ENCODE measurements around the gene UVRAG. TPM values are rescaled to one million over a fixed set of nuclear protein-coding genes. Genes with fewer than 3 reads are reported as not detected.

The UVRAG gene
- total and polyA plus RNA-seq, 2 of the 13 experiments (the other 11 are each of a cell fraction or from before 2014, with no cell fraction given), result 9.7 to 17.3 TPM

- no peak for TF ChIP-seq CREBL2 (CRISPR knock-in tag; IDR thresholded peaks at IDR 0.05; ENCODE audit: borderline replicate concordance)
- TF ChIP-seq ZNF33A (CRISPR knock-in tag; IDR thresholded peaks at IDR 0.05; ENCODE audit: borderline replicate concordance), result no peak
Observed at GRCh38 chr11:75911459-75911858, 96.4 kb downstream of the UVRAG start (continued).

- no peak overlapping the region for H3K9ac ChIP-seq (ENCODE audit: insufficient read depth, low read depth, low read length)
- no peaks in the 10 kb centered on the region for H3K9me3 ChIP-seq (ENCODE audit: low read length)
- FAIRE-seq (no peak), DNase-seq (ENCODE audit: low spot score) (no peak), ATAC-seq (no peak)
- ChIA-PET POLR2A (no interaction called here), CTCF (ENCODE audit: low intra/inter-chr PET ratio, low total read pairs) (no interaction called here)
- H3K36me3 ChIP-seq (replicated peaks in 1 of 2; ENCODE audit: control insufficient read depth in 1 of 2, insufficient read depth in 2 of 2, low read length in 2 of 2), result peaks cover 0 to 10% of the 10 kb centered on the region in 2 experiments; a peak in 1 of 5 replicates
- intact Hi-C loops (cut with micrococcal nuclease; ENCODE audit: unreplicated experiment) (no loop called here), in situ Hi-C loops (cut with HindIII; ENCODE audit: extremely low pct_ligation_motif_present, low pct_unique_long_range_greater_than_20kb) (no loop called here)
- H3K27me3 ChIP-seq (ENCODE audit: control insufficient read depth in 1 of 2, insufficient read depth in 2 of 2, low read length in 2 of 2), result no peaks in the 10 kb centered on the region
- no peaks in the 10 kb centered on the region for H4K20me1 ChIP-seq (ENCODE audit: insufficient read depth, low read length)
- H2AFZ ChIP-seq (ENCODE audit: low read length), result no peak overlapping the region
- H3K4me1 ChIP-seq (ENCODE audit: insufficient read depth, low read length), result no peaks in the 10 kb centered on the region
- H3K79me2 ChIP-seq (ENCODE audit: insufficient read depth, low read length), result no peaks in the 10 kb centered on the region
- no peak overlapping the region for H3K4me2 ChIP-seq (ENCODE audit: low read depth, low read length)
- no peak overlapping the region for H3K27ac ChIP-seq (ENCODE audit: extremely low read length, insufficient read depth, low read length)
- BruUV-seq (replicated peaks), result no TSS peak
- H3K4me3 ChIP-seq (replicated peaks in 1 of 3; ENCODE audit: insufficient read depth in 1 of 3, low read depth in 2 of 3, low read length in 3 of 3), result no peak overlapping the region
- 96% methylated on average over 2 of the region's 2 CpGs for WGBS (ENCODE audit: low lambda C conversion rate)
- no peak for TF ChIP-seq ZFP37 (CRISPR knock-in tag; IDR thresholded peaks at IDR 0.05; ENCODE audit: borderline replicate concordance)
- TF ChIP-seq ZNF318 (CRISPR knock-in tag; IDR thresholded peaks at IDR 0.05), result no peak
- no peak for TF ChIP-seq BRCA1 (CRISPR knock-in tag; IDR thresholded peaks at IDR 0.05)
- no peak for TF ChIP-seq RORA (CRISPR knock-in tag; IDR thresholded peaks at IDR 0.05)
- TF ChIP-seq NFE2L2 (IDR thresholded peaks at IDR 0.05; ENCODE audit: low read length), result no peak
- no peak for TF ChIP-seq ZNF883 (CRISPR knock-in tag; IDR thresholded peaks at IDR 0.05; ENCODE audit: not compliant biosample characterization)
- TF ChIP-seq SAP130 (CRISPR knock-in tag; IDR thresholded peaks at IDR 0.05; ENCODE audit: low read depth), result no peak
- TF ChIP-seq ZBTB1 (CRISPR knock-in tag; IDR thresholded peaks at IDR 0.05; ENCODE audit: borderline replicate concordance), result no peak
- TF ChIP-seq, protein P1, sequence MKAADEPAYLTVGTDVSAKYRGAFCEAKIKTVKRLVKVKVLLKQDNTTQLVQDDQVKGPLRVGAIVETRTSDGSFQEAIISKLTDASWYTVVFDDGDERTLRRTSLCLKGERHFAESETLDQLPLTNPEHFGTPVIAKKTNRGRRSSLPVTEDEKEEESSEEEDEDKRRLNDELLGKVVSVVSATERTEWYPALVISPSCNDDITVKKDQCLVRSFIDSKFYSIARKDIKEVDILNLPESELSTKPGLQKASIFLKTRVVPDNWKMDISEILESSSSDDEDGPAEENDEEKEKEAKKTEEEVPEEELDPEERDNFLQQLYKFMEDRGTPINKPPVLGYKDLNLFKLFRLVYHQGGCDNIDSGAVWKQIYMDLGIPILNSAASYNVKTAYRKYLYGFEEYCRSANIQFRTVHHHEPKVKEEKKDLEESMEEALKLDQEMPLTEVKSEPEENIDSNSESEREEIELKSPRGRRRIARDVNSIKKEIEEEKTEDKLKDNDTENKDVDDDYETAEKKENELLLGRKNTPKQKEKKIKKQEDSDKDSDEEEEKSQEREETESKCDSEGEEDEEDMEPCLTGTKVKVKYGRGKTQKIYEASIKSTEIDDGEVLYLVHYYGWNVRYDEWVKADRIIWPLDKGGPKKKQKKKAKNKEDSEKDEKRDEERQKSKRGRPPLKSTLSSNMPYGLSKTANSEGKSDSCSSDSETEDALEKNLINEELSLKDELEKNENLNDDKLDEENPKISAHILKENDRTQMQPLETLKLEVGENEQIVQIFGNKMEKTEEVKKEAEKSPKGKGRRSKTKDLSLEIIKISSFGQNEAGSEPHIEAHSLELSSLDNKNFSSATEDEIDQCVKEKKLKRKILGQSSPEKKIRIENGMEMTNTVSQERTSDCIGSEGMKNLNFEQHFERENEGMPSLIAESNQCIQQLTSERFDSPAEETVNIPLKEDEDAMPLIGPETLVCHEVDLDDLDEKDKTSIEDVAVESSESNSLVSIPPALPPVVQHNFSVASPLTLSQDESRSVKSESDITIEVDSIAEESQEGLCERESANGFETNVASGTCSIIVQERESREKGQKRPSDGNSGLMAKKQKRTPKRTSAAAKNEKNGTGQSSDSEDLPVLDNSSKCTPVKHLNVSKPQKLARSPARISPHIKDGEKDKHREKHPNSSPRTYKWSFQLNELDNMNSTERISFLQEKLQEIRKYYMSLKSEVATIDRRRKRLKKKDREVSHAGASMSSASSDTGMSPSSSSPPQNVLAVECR (CRISPR knock-in tag; IDR thresholded peaks at IDR 0.05; ENCODE audit: borderline replicate concordance), result no peak
Observed at GRCh38 chr11:75913984-75914383, 99.0 kb downstream of the UVRAG start.

Data from HepG2 (cell line).